K562 (cell line): ENCODE measurements around the gene ABCC11. TPM values are rescaled to one million over a fixed set of nuclear protein-coding genes. Genes with fewer than 3 reads are reported as not detected.
A peak's percentile ranks its signal among the peaks of the same experiment; 100 is the strongest.

ENCODE experiments used
- ARNT ChIP-seq, 2 experiments: fragments of 450-650 bp; IDR thresholded peaks; 2 replicates each; pipeline ENCODE4 v1.6.1; 2016; ENCODE audit warnings: mild to moderate bottlenecking in 1 of 2
- CTBP1 ChIP-seq: fragments of 450-650 bp; IDR thresholded peaks from 2 replicates; pipeline ENCODE4 v1.6.1; 2016; ENCODE audit warnings: borderline replicate concordance
- E2F3 ChIP-seq: fragments of 250-450 bp; sonication (Bioruptor Pico); IDR thresholded peaks from 2 replicates; pipeline ENCODE4 v1.4.0; 2020; ENCODE audit warnings: mild to moderate bottlenecking
- PHB2 ChIP-seq: fragments of 450-650 bp; IDR thresholded peaks from 2 replicates; pipeline ENCODE4 v1.6.1; 2017; ENCODE audit warnings: low read depth
- RFX7 ChIP-seq: fragments of 250-450 bp; sonication (Bioruptor Pico); IDR thresholded peaks from 2 replicates; pipeline ENCODE4 v1.5.1; 2021; ENCODE audit warnings: mild to moderate bottlenecking
- SP1 ChIP-seq: sonication (generic); formaldehyde crosslinking; IDR thresholded peaks from 2 replicates; pipeline ENCODE4 v1.8.1; 2022; ENCODE audit warnings: mild to moderate bottlenecking, missing genetic modification reagents
- SREBF1 ChIP-seq: fragments of 150-350 bp; IDR thresholded peaks from 2 replicates; pipeline ENCODE4 v1.6.1; 2014; ENCODE audit warnings: antibody characterized with exemption, low read depth, low read length, borderline replicate concordance
- ZBED1 ChIP-seq: IDR thresholded peaks from 2 replicates; pipeline ENCODE4 v1.6.1; 2014
- ZNF239 ChIP-seq: fragments of 250-450 bp; sonication (Bioruptor Pico); IDR thresholded peaks from 2 replicates; pipeline ENCODE4 v1.4.0; 2020; ENCODE audit warnings: mild to moderate bottlenecking
- polyA plus RNA-seq, 8 experiments: library from polyadenylated mRNA; depleted of rRNA in 4 of 8; stranded (reverse) in 5 of 8; unstranded in 3 of 8; fragments of >200 nt; fragmentation: Nextera tagmentation in 2 of 8; fragmentation: Illumina TruSeq in 1 of 8; extraction: Ambion mirVana in 2 of 8; extraction: Trizol in 1 of 8; gene quantifications; 2 replicates each; pipeline versions ENCODE4 v1.2.1 to v1.2.3, GENCODE V29; 2011 to 2014; ENCODE audit warnings: inconsistent platforms in 1 of 8, missing spikeins in 1 of 8
- total RNA-seq, 7 experiments: library from RNA; depleted of rRNA in 6 of 7; stranded (reverse); fragments of >200 nt in 6 of 7; fragmentation: Illumina TruSeq in 2 of 7; extraction: Trizol in 2 of 7; gene quantifications; 2 replicates each; pipeline versions ENCODE4 v1.2.1 to v1.2.3, GENCODE V29; 2011 to 2021; ENCODE audit warnings: low replicate concordance in 1 of 7
- TF ChIP-seq, protein P1 (sequence below): fragments of 250-450 bp; sonication (Bioruptor Pico); IDR thresholded peaks from 2 replicates; pipeline ENCODE4 v1.4.0; 2020; ENCODE audit warnings: borderline replicate concordance
- TF ChIP-seq, protein P2 (sequence below), 2 experiments: IDR thresholded peaks; 2 replicates each; pipeline ENCODE4 v1.6.1; 2012; ENCODE audit warnings: improper control_type of control experiment in 2 of 2, low read depth in 2 of 2, low read length in 2 of 2, borderline replicate concordance in 1 of 2
- TF ChIP-seq, protein P3 (sequence below): fragments of 250-450 bp; sonication (Bioruptor Pico); IDR thresholded peaks from 2 replicates; pipeline ENCODE4 v1.4.0; 2020
- TF ChIP-seq, protein P4 (sequence below), 2 experiments: fragments of 450-650 bp; conservative IDR thresholded peaks; 2 replicates each; pipeline ENCODE4 v1.6.1; 2017; ENCODE audit warnings: mild to moderate bottlenecking in 2 of 2, moderate library complexity in 2 of 2

ABCC11 gene
- total and polyA plus RNA-seq, 9 of the 15 experiments (the other 6 are each of a cell fraction or from before 2014, with no cell fraction given), result 0.04 to 0.14 (median 0.04) TPM; not detected in 6

DNA sequence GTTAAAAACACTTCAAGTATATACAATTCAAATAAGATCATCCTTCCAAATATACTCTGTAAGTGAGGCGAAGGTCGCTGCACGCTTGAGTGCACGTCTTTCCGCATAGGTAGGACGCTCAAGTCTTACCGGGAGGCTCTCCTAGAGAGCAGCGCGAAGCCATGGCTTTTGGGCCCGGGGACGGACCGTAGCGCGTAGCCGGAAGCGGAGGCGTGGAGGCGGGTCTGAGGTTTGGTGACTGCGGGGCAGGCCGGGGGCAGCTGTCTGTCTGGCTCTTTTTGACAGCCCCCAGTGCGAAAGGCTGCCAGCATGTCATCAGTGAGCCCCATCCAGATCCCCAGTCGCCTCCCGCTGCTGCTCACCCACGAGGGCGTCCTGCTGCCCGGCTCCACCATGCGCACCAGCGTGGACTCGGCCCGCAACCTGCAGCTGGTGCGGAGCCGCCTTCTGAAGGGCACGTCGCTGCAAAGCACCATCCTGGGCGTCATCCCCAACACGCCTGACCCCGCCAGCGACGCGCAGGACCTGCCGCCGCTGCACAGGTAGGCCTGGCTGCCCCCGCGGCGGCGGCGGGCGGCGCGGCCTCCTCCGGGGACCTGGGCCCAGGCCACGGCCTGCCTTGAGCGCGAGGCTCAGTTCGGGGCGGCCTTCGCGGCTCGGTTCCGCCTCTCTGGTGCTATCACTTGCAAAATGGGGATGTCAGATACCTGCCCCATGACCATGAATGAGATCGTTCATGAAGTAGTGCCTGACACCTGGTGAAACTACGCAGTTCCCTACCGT lies 3.1 kb downstream of the ABCC11 start, which contains the start of gene LONP2 (continued):
- TF ChIP-seq ZBED1 (0 out of 2 replicates have a peak, but pooled peaks have one; percentile 54), SREBF1 (no peak), SP1 (no peak), PHB2 (no peak), ARNT (IDR thresholded peaks at IDR 0.05) (peak; percentile 55 to 59; a peak in 2 of 4 replicates), E2F3 (CRISPR knock-in tag) (no peak), CTBP1 (peak; percentile 68; the same call in 1 of the 2 replicates), ZNF239 (CRISPR knock-in tag) (no peak), RFX7 (no peak)
- TF ChIP-seq, protein P1, sequence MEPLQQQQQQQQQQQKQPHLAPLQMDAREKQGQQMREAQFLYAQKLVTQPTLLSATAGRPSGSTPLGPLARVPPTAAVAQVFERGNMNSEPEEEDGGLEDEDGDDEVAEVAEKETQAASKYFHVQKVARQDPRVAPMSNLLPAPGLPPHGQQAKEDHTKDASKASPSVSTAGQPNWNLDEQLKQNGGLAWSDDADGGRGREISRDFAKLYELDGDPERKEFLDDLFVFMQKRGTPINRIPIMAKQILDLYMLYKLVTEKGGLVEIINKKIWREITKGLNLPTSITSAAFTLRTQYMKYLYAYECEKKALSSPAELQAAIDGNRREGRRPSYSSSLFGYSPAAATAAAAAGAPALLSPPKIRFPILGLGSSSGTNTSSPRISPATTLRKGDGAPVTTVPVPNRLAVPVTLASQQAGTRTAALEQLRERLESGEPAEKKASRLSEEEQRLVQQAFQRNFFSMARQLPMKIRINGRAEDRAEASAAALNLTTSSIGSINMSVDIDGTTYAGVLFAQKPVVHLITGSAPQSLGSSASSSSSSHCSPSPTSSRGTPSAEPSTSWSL (CRISPR knock-in tag), result no peak
- TF ChIP-seq, protein P2, sequence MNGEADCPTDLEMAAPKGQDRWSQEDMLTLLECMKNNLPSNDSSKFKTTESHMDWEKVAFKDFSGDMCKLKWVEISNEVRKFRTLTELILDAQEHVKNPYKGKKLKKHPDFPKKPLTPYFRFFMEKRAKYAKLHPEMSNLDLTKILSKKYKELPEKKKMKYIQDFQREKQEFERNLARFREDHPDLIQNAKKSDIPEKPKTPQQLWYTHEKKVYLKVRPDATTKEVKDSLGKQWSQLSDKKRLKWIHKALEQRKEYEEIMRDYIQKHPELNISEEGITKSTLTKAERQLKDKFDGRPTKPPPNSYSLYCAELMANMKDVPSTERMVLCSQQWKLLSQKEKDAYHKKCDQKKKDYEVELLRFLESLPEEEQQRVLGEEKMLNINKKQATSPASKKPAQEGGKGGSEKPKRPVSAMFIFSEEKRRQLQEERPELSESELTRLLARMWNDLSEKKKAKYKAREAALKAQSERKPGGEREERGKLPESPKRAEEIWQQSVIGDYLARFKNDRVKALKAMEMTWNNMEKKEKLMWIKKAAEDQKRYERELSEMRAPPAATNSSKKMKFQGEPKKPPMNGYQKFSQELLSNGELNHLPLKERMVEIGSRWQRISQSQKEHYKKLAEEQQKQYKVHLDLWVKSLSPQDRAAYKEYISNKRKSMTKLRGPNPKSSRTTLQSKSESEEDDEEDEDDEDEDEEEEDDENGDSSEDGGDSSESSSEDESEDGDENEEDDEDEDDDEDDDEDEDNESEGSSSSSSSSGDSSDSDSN (IDR thresholded peaks at IDR 0.05; ENCODE audit: borderline replicate concordance in 1 of 2, low read depth in 2 of 2, low read length in 2 of 2), result peak in 1 of 2 experiments; percentile 42; a peak in 2 of 4 replicates
- TF ChIP-seq, protein P3, sequence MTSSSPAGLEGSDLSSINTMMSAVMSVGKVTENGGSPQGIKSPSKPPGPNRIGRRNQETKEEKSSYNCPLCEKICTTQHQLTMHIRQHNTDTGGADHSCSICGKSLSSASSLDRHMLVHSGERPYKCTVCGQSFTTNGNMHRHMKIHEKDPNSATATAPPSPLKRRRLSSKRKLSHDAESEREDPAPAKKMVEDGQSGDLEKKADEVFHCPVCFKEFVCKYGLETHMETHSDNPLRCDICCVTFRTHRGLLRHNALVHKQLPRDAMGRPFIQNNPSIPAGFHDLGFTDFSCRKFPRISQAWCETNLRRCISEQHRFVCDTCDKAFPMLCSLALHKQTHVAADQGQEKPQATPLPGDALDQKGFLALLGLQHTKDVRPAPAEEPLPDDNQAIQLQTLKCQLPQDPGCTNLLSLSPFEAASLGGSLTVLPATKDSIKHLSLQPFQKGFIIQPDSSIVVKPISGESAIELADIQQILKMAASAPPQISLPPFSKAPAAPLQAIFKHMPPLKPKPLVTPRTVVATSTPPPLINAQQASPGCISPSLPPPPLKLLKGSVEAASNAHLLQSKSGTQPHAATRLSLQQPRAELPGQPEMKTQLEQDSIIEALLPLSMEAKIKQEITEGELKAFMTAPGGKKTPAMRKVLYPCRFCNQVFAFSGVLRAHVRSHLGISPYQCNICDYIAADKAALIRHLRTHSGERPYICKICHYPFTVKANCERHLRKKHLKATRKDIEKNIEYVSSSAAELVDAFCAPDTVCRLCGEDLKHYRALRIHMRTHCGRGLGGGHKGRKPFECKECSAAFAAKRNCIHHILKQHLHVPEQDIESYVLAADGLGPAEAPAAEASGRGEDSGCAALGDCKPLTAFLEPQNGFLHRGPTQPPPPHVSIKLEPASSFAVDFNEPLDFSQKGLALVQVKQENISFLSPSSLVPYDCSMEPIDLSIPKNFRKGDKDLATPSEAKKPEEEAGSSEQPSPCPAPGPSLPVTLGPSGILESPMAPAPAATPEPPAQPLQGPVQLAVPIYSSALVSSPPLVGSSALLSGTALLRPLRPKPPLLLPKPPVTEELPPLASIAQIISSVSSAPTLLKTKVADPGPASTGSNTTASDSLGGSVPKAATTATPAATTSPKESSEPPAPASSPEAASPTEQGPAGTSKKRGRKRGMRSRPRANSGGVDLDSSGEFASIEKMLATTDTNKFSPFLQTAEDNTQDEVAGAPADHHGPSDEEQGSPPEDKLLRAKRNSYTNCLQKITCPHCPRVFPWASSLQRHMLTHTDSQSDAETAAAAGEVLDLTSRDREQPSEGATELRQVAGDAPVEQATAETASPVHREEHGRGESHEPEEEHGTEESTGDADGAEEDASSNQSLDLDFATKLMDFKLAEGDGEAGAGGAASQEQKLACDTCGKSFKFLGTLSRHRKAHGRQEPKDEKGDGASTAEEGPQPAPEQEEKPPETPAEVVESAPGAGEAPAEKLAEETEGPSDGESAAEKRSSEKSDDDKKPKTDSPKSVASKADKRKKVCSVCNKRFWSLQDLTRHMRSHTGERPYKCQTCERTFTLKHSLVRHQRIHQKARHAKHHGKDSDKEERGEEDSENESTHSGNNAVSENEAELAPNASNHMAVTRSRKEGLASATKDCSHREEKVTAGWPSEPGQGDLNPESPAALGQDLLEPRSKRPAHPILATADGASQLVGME, result no peak
- TF ChIP-seq, protein P4, sequence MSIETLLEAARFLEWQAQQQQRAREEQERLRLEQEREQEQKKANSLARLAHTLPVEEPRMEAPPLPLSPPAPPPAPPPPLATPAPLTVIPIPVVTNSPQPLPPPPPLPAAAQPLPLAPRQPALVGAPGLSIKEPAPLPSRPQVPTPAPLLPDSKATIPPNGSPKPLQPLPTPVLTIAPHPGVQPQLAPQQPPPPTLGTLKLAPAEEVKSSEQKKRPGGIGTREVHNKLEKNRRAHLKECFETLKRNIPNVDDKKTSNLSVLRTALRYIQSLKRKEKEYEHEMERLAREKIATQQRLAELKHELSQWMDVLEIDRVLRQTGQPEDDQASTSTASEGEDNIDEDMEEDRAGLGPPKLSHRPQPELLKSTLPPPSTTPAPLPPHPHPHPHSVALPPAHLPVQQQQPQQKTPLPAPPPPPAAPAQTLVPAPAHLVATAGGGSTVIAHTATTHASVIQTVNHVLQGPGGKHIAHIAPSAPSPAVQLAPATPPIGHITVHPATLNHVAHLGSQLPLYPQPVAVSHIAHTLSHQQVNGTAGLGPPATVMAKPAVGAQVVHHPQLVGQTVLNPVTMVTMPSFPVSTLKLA (conservative IDR thresholded peaks at IDR 0.05), result peak; percentile 72 to 90
